Measurements from ENCODE around the gene LZTFL1.

LZTFL1 gene

GRCh38 chr3:45865563-45865962 is 23.6 kb upstream of the LZTFL1 start:
- Histone ChIP-seq H3K4me2 (no peak overlapping the region), H3K4me1 (ENCODE audit: low read depth, poor library complexity, severe bottlenecking) (peaks cover 34% of the 10 kb centered on the region), H3K9ac (no peak overlapping the region), H3K27ac (no peak overlapping the region), H3K4me3 (IDR thresholded peaks at IDR 0.05; ENCODE audit: insufficient read depth, low read depth, low read length) (no peak overlapping the region), H2AFZ (ENCODE audit: low read depth) (no peak overlapping the region), H3K36me3 (ENCODE audit: insufficient read depth) (no peaks in the 10 kb centered on the region), H4K20me1 (ENCODE audit: insufficient read depth) (no peaks in the 10 kb centered on the region), H3K27me3 (ENCODE audit: insufficient read depth, low read depth) (no peaks in the 10 kb centered on the region), H3K79me2 (ENCODE audit: insufficient read depth, low read depth) (no peaks in the 10 kb centered on the region)
- no peak for TF ChIP-seq CTCF (conservative IDR thresholded peaks at IDR 0.05; ENCODE audit: low read depth, low read length)

- Histone ChIP-seq H3K4me1 (ENCODE audit: low read depth, poor library complexity, severe bottlenecking) (peaks cover 33% of the 10 kb centered on the region), H3K79me2 (ENCODE audit: insufficient read depth, low read depth) (no peaks in the 10 kb centered on the region), H3K27me3 (ENCODE audit: insufficient read depth, low read depth) (no peaks in the 10 kb centered on the region), H3K4me3 (IDR thresholded peaks at IDR 0.05; ENCODE audit: insufficient read depth, low read depth, low read length) (no peak overlapping the region), H2AFZ (ENCODE audit: low read depth) (no peak overlapping the region), H3K36me3 (ENCODE audit: insufficient read depth) (no peaks in the 10 kb centered on the region), H3K4me2 (no peak overlapping the region), H3K9ac (no peak overlapping the region), H3K27ac (no peak overlapping the region), H4K20me1 (ENCODE audit: insufficient read depth) (no peaks in the 10 kb centered on the region)
- TF ChIP-seq CTCF (conservative IDR thresholded peaks at IDR 0.05; ENCODE audit: low read depth, low read length): no peak
Measured at GRCh38 chr3:45864760-45865519, 23.0 kb upstream of the LZTFL1 start.

GRCh38 chr3:45861043-45861719 is 19.3 kb upstream of the LZTFL1 start:
- H3K36me3 ChIP-seq (ENCODE audit: insufficient read depth): no peaks in the 10 kb centered on the region
- H3K27ac ChIP-seq: no peak overlapping the region
- H3K4me3 ChIP-seq (IDR thresholded peaks at IDR 0.05; ENCODE audit: insufficient read depth, low read depth, low read length): no peak overlapping the region
- no peak overlapping the region for H2AFZ ChIP-seq (ENCODE audit: low read depth)
- H4K20me1 ChIP-seq (ENCODE audit: insufficient read depth): no peaks in the 10 kb centered on the region
- H3K27me3 ChIP-seq (ENCODE audit: insufficient read depth, low read depth): no peaks in the 10 kb centered on the region
- no peak for TF ChIP-seq CTCF (conservative IDR thresholded peaks at IDR 0.05; ENCODE audit: low read depth, low read length)
- peaks cover 20% of the 10 kb centered on the region for H3K4me1 ChIP-seq (ENCODE audit: low read depth, poor library complexity, severe bottlenecking)
- H3K4me2 ChIP-seq: peak overlapping the region; percentile 47
- no peaks in the 10 kb centered on the region for H3K79me2 ChIP-seq (ENCODE audit: insufficient read depth, low read depth)
- no peak overlapping the region for H3K9ac ChIP-seq

- no peaks in the 10 kb centered on the region for H4K20me1 ChIP-seq (ENCODE audit: insufficient read depth)
- no peak for TF ChIP-seq CTCF (conservative IDR thresholded peaks at IDR 0.05; ENCODE audit: low read depth, low read length)
- H3K79me2 ChIP-seq (ENCODE audit: insufficient read depth, low read depth): no peaks in the 10 kb centered on the region
- no peak overlapping the region for H2AFZ ChIP-seq (ENCODE audit: low read depth)
- no peak overlapping the region for H3K27ac ChIP-seq
- no peak overlapping the region for H3K9ac ChIP-seq
- no peaks in the 10 kb centered on the region for H3K36me3 ChIP-seq (ENCODE audit: insufficient read depth)
- peaks cover 20% of the 10 kb centered on the region for H3K4me1 ChIP-seq (ENCODE audit: low read depth, poor library complexity, severe bottlenecking)
- H3K27me3 ChIP-seq (ENCODE audit: insufficient read depth, low read depth): no peaks in the 10 kb centered on the region
- peak overlapping the region; percentile 47 for H3K4me2 ChIP-seq
- no peak overlapping the region for H3K4me3 ChIP-seq (IDR thresholded peaks at IDR 0.05; ENCODE audit: insufficient read depth, low read depth, low read length)
Measured at GRCh38 chr3:45860481-45860880, 18.6 kb upstream of the LZTFL1 start.
